Endothelial cell (in vitro differentiated cells): ENCODE data around the gene ARPC4. TPM values are rescaled to one million over a fixed set of nuclear protein-coding genes. Genes with fewer than 3 reads are reported as not detected.

ENCODE experiments used
- DNase-seq: peaks from one replicate; pipeline ENCODE4 v3.0.0; 2021; ENCODE audit warnings: low spot score
- H3K27ac Mint-ChIP-seq: one replicate; pipeline ENCODE4 v1.8.0; 2021; ENCODE audit warnings: mixed read lengths, inconsistent platforms; ENCODE audit not compliant: unreplicated experiment
- H3K27me3 Mint-ChIP-seq: one replicate; pipeline ENCODE4 v1.8.0; 2021; ENCODE audit warnings: mild to moderate bottlenecking, moderate library complexity, mixed read lengths, inconsistent platforms; ENCODE audit not compliant: unreplicated experiment
- H3K36me3 Mint-ChIP-seq: one replicate; pipeline ENCODE4 v1.8.0; 2021; ENCODE audit warnings: mild to moderate bottlenecking, low read depth, mixed read lengths, inconsistent platforms; ENCODE audit not compliant: unreplicated experiment
- H3K4me1 Mint-ChIP-seq: one replicate; pipeline ENCODE4 v1.8.0; 2021; ENCODE audit warnings: mild to moderate bottlenecking, mixed read lengths, inconsistent platforms; ENCODE audit not compliant: unreplicated experiment
- H3K4me3 Mint-ChIP-seq: one replicate; pipeline ENCODE4 v1.8.0; 2021; ENCODE audit warnings: mild to moderate bottlenecking, mixed read lengths, inconsistent platforms; ENCODE audit not compliant: unreplicated experiment
- H3K9me3 Mint-ChIP-seq: one replicate; pipeline ENCODE4 v1.8.0; 2021; ENCODE audit warnings: mixed read lengths, inconsistent platforms; ENCODE audit not compliant: unreplicated experiment
- CTCF ChIP-seq: fragments of 200-600 bp; sonication (generic); IDR thresholded peaks from one replicate; pipeline ENCODE4 v1.5.0; 2021; ENCODE audit warnings: antibody characterized with exemption; ENCODE audit not compliant: unreplicated experiment
- total RNA-seq: library from RNA; stranded (reverse); fragmentation: NEBNext Ultra II Directional; extraction: Animal tissue kit (Norgen Biotek cat#: 25700); gene quantifications from one replicate; pipeline ENCODE4 v1.2.1, GENCODE V29; 2021; ENCODE audit not compliant: unreplicated experiment

The ARPC4 gene
- total RNA-seq, 1 donor from 2014 or later, result 203 TPM

- no peak overlapping the region for H3K27ac Mint-ChIP-seq
Measured at GRCh38 chr3:9817436-9817835, 24.6 kb downstream of the ARPC4 start.

GRCh38 chr3:9818666-9819335, 25.9 kb downstream of the ARPC4 start:
- no peaks in the 10 kb centered on the region for H3K36me3 Mint-ChIP-seq
- H3K4me3 Mint-ChIP-seq, result no peak overlapping the region
- TF ChIP-seq CTCF, result no peak
- H3K9me3 Mint-ChIP-seq, result no peaks in the 10 kb centered on the region
- H3K27me3 Mint-ChIP-seq, result no peaks in the 10 kb centered on the region
- no peak for DNase-seq
- no peaks in the 10 kb centered on the region for H3K4me1 Mint-ChIP-seq
- no peak overlapping the region for H3K27ac Mint-ChIP-seq

More at GRCh38 chr3:9817436-9817835, 24.6 kb downstream of the ARPC4 start:
- Mint-ChIP-seq H3K4me1 (no peaks in the 10 kb centered on the region), H3K9me3 (no peaks in the 10 kb centered on the region), H3K27me3 (no peaks in the 10 kb centered on the region), H3K36me3 (no peaks in the 10 kb centered on the region), H3K4me3 (no peak overlapping the region)
- TF ChIP-seq CTCF, result no peak
- DNase-seq, result no peak

- no peak for TF ChIP-seq CTCF
- Mint-ChIP-seq H3K27me3 (no peaks in the 10 kb centered on the region), H3K4me3 (no peak overlapping the region), H3K4me1 (no peaks in the 10 kb centered on the region), H3K9me3 (no peaks in the 10 kb centered on the region), H3K27ac (no peak overlapping the region), H3K36me3 (no peaks in the 10 kb centered on the region)
- no peak for DNase-seq
Measured at GRCh38 chr3:9820543-9820942, 27.7 kb downstream of the ARPC4 start.

GRCh38 chr3:9820946-9821345, 28.1 kb downstream of the ARPC4 start:
- DNase-seq, result no peak
- no peak overlapping the region for H3K27ac Mint-ChIP-seq
- TF ChIP-seq CTCF, result no peak
- no peaks in the 10 kb centered on the region for H3K4me1 Mint-ChIP-seq
- H3K27me3 Mint-ChIP-seq, result no peaks in the 10 kb centered on the region
- no peaks in the 10 kb centered on the region for H3K36me3 Mint-ChIP-seq
- no peak overlapping the region for H3K4me3 Mint-ChIP-seq
- no peaks in the 10 kb centered on the region for H3K9me3 Mint-ChIP-seq

GRCh38 chr3:9825451-9826040, 32.7 kb downstream of the ARPC4 start:
- no peak for TF ChIP-seq CTCF
- Mint-ChIP-seq H3K36me3 (no peaks in the 10 kb centered on the region), H3K4me1 (no peaks in the 10 kb centered on the region)

More at GRCh38 chr3:9825451-9826040, 32.7 kb downstream of the ARPC4 start:
- H3K4me3 Mint-ChIP-seq, result no peak overlapping the region
- H3K9me3 Mint-ChIP-seq, result no peaks in the 10 kb centered on the region
- H3K27me3 Mint-ChIP-seq, result no peaks in the 10 kb centered on the region
- no peak overlapping the region for H3K27ac Mint-ChIP-seq
- DNase-seq, result no peak
